ENCODE data around the gene CYB5R2.

The CYB5R2 gene

GRCh38 chr11:7672960-7673723, at the start of gene CYB5R2:
Gene CYB5R2 (minus strand): TSS chr11:7673500. CDS start chr11:7672825, 675 bp downstream.
- DNase-seq (ENCODE audit: low read depth, low spot score), result no peak

GRCh38 chr11:7714786-7715185, 41.5 kb upstream of the CYB5R2 start:
- no peak for DNase-seq (ENCODE audit: low read depth, low spot score)

- no peak for DNase-seq (ENCODE audit: low read depth, low spot score)
These were observed 33.1 kb upstream of the CYB5R2 start, which contains the start of gene OVCH2 for GRCh38 chr11:7706377-7706776. Gene OVCH2 (minus strand): TSS chr11:7706477. CDS start chr11:7706394, 83 bp downstream.

DNA sequence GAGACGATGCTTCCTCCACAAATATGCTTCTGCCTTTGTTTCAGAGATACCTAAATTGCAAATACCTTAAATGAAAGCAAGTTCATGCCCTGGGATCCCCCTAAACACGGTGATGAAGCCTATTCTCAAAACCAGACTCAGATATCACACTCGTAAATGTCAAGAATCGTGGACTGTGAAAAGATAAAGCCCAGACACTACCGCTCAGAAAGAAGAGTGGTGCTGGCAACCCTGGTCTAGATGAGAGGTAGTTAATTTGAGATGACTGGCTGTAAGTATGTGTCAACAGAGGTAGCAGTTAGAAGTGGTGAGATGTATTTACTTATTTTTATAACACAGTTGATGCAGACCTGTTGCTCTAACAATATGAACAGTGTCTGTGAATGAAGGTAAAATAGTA, 30.4 kb upstream of the CYB5R2 start:
- no peak for DNase-seq (ENCODE audit: low read depth, low spot score)

GRCh38 chr11:7696424-7696823, 23.1 kb upstream of the CYB5R2 start:
- no peak for DNase-seq (ENCODE audit: low read depth, low spot score)

DNA sequence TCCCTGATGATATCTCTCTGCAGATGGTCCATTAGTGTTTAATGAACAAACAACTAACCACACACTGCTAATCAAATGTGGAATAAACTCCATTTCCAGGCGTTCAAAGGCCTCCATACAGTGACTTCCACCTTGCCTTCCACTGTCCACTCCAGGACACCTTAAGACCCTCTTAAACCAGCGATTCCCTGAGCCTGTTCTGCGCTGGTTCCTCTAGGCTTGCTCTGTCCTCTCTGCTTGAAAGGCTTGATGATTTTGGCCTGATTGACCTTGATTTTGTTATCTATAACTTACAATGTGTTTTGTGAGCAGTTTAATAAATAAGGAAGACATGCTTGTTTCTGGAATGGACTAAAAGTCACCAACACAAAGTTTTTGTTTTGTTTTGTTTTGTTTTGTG, 20.9 kb upstream of the CYB5R2 start:
- DNase-seq (ENCODE audit: low read depth, low spot score), result no peak

DNA sequence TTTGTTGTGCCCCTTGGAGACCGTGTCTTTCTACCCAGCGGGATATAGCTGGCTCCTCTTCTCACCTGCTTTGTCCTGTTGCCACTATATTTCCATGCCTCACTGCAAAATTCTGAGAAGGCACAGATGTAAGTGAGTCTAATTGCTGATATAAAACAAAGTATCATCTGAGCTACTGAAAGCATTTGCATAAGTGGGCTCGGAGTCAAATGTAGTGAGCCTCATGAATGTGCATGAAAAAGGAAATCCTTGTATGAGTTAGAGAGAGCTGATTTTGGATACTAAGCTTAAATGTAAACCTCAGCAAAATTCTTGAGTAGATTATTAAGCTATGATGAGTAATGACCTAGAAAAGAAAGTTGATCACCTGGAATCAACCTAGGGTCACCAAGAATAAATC, 19.1 kb upstream of the CYB5R2 start:
- DNase-seq (ENCODE audit: low read depth, low spot score), result no peak

- no peak for DNase-seq (ENCODE audit: low read depth, low spot score)
These were observed 18.6 kb upstream of the CYB5R2 start for GRCh38 chr11:7691759-7692350.

DNA sequence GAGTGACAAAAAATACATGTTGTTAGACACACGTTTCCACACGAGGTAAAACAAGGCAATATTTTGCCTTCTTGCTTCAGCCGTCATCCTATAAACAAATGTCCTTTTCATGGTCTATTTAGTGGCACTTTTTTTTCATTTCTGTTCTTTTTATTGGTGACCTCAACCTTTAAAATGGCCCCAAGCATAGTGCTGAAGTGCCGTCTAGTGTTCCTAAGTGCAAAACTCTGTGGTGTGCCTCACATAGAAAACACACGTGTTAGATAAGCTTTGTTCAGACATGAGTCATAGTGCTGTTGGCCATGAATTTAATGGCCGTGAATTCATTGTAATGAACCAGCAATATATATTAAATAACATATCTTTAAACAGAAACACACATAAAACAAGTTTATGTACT, 17.3 kb upstream of the CYB5R2 start:
- no peak for DNase-seq (ENCODE audit: low read depth, low spot score)

DNA sequence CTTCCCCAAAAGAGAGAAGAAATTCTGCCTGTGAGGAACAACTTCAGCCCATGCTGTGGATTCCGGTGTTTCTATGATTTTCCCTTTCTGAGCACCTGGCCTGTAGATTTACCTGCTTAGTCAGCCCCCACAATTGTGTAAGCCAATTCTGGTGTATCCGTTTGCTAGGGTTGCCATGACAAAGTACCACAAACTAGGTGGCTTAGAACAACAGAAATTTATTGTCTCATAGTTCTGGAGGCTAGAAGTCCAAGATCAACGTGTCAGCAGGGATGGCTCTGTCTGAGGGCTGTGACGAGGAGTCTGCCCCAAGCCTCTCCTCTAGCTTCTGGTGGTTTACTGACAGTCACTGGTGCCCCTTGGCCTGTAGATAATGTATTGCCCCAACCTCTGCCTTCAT, 15.9 kb upstream of the CYB5R2 start:
- DNase-seq (ENCODE audit: low read depth, low spot score), result no peak

GRCh38 chr11:7688238-7688826, 15.0 kb upstream of the CYB5R2 start:
- no peak for DNase-seq (ENCODE audit: low read depth, low spot score)

GRCh38 chr11:7687386-7687785, 14.1 kb upstream of the CYB5R2 start:
- no peak for DNase-seq (ENCODE audit: low read depth, low spot score)

DNA sequence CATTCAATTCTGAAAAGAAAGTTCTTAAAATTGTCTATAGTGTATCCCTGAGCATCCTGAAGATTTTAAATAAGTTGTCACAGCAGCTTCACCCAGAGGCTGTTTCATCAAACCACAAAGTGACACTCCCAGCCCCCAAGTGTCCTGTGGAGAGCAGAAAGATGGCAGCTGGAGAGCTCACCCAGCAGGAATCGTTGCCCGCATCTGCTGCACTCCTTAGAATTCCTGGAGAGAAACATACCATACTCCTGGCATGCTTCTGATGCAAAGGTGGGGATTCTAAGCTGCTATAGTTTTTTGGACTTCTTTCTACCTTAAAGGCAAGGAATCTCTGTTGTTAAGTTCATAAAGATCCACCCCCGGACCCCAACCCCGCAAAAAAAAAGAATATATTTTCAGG, 13.5 kb upstream of the CYB5R2 start:
- no peak for DNase-seq (ENCODE audit: low read depth, low spot score)

- no peak for DNase-seq (ENCODE audit: low read depth, low spot score)
These were observed 10.3 kb upstream of the CYB5R2 start for GRCh38 chr11:7683571-7683970.

DNA sequence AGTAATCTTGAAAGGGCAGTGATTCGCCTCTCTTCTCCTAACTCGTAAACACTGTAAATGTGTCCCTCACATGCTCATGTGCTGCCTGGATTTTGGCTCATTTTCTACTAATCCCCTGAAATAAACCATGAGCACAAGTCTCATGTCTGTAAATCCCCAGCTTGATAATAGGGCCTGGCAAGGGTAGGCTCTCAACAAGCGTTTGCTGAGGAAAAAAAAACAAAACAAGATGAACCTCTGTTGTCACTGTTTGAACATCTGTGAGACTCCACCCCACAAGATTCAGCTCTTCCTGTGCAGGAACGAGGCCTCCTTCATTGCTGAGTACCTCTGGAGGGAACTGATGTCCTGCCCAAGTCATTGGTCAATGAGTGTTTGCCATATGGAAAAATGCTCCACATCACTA, 4.5 kb upstream of the CYB5R2 start:
- DNase-seq (ENCODE audit: low read depth, low spot score), result no peak

DNA sequence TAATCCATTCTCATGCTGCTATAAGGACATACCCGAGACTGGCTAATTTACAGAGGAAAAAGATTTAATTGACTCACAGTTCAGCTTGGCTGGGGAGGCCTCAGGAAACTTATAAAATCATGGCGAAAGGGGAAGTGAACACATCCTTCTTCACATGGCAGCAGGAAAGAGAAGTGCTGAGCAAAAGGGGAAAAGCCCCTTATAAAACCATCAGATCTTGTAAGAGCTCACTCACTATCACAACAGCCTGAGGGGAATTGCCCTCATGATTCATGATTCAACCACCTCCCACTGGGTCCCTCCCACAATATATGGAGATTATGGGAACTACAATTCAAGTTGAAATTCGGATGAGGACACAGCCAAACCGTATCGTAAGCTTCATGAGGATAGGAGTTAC, 3.8 kb upstream of the CYB5R2 start:
- DNase-seq (ENCODE audit: low read depth, low spot score), result no peak

DNA sequence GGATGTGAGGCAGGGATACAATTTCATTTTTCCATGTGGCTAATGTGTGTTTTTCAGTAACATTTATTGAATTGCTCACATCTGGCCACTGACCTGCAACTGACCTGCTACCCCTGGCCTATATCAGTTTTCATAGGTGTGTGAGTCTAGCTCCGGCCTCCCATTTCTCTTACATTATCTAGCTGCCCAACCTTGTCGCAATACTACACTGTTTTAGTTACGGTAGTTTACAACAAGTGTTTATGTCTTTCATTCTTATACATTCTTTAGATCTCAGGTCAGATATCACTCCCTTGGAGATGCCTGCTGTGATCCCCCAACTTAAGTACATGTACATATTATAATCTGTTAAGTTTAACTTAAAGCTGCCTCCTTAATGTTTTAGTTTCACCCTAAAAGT, 2.3 kb upstream of the CYB5R2 start:
- no peak for DNase-seq (ENCODE audit: low read depth, low spot score)

- no peak for DNase-seq (ENCODE audit: low read depth, low spot score)
These were observed 579 bp upstream of the CYB5R2 start for GRCh38 chr11:7673724-7674434.

DNA sequence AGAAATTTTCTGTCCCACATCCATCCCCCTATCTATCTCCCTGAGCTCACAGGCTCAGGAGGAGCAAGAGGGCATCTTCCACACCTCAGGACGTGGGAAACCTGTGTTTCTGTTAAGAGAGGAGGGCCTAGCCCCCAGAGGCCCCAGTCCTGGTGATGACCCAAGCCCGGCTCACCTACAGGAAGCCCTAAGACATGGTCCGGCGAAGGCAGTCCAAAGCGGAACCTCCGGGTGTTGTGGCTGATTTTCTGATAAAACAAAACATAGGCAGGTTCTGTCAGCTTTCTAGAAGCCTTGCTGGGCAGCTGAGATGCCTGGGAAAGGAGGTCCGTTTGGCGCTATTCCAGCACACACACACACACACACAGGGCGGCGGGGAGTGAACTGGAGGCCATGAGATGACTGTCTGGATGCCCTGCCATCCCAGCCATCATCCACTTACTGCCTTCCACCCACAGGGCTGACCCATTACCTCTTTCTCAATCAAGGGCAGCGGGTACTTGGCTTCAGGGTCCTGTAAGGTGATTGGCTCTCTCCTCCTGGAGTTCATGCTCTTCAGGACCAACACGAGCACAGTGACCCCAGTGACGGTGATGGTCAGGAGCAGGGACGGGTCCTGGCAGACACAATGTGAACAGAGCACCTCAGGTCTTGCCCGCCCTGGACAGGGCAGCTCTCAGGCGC, 882 bp downstream of the CYB5R2 start:
- DNase-seq (ENCODE audit: low read depth, low spot score), result no peak

DNA sequence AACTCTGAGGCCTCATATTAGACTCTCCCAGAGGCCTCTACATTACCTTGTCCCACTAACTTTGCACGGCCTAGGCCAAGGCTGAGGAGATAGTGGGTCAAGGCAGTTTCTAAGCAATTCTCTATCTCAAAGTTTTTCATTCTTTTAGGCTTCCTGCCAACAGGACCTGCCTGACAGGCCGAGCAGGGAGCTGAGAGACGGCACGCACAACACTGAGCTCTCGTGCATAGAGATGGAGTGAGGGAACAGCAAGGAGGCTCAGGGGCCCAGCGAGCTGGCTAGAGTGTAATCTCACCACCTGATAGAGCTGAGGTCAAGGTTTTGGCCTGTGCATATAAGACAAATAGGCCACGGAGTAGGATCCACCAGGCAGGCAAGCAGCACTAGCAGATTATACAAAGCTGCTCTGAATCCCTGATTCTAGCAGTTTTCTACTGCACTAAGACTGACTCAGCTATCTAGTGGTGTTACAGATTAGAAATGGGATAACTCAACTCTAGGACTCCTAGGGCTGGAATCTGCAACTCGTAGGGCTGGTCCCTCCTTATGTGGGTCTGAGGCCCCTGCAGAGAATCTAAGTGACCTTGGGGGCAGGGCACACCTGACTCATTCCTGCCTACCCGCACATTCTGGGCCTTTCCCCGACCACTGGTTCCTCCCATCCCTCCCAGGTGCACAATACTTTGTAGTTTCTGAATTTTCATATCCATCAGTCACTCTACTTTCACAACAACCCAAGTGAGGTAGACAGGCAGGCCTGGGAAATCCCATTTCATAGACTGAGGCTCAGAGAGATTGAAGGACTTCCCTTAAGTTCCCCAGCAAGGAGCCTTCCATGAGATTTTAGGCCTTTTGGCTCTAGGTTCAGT, 1.7 kb downstream of the CYB5R2 start:
- DNase-seq (ENCODE audit: low read depth, low spot score), result no peak

DNA sequence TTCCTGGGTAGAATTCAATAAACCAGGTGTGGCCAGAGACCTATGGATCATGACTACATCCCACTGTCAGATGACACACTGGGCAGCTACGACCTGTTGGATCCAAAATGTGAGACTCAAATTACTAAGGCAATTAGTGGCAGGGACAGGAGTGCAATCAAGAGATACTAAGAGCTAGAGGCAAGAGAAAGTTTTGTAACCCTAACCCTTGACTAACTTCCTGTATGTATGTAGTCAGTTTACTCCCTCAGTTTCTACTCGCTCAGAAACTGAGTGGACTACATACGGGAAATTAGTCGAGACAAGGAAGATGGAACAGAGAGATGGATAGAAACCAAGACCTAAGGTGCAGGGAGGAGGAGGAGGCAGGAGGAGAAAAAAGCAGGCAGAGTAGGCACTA, 2.7 kb downstream of the CYB5R2 start:
- DNase-seq (ENCODE audit: low read depth, low spot score), result no peak

Measured in activated naive CD8-positive, alpha-beta T cell treated with anti-CD3 and anti-CD28 coated beads, Interleukin-2, amount 50 U/mL, for 16 hours (primary cell).